HG02840 (cell line): ENCODE data around the gene FCRLB.
A peak's percentile ranks its signal among the peaks of the same experiment; 100 is the strongest.
"Not testable (repeated sequence)": the region's sequence is repeated elsewhere in the genome, so short reads cannot be mapped to it uniquely, and the experiment has no call there.

ENCODE experiments used
- ATAC-seq: cut with Tn5 transposase; IDR thresholded peaks from one replicate; pipeline ENCODE4 v1.9.1; 2021; ENCODE audit warnings: mild to moderate bottlenecking, moderate library complexity, moderate number of reproducible peaks; ENCODE audit not compliant: unreplicated experiment, low FRiP score

The FCRLB gene, protein sequence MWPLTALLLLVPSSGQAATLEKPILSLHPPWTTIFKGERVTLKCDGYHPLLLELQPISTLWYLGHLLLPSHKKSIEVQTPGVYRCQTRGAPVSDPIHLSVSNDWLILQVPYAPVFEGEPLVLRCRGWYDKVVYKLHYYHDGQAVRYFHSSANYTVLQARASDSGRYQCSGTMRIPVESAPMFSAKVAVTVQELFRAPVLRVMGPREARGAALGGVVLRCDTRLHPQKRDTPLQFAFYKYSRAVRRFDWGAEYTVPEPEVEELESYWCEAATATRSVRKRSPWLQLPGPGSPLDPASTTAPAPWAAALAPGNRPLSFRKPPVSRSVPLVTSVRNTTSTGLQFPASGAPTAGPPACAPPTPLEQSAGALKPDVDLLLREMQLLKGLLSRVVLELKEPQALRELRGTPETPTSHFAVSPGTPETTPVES

DNA sequence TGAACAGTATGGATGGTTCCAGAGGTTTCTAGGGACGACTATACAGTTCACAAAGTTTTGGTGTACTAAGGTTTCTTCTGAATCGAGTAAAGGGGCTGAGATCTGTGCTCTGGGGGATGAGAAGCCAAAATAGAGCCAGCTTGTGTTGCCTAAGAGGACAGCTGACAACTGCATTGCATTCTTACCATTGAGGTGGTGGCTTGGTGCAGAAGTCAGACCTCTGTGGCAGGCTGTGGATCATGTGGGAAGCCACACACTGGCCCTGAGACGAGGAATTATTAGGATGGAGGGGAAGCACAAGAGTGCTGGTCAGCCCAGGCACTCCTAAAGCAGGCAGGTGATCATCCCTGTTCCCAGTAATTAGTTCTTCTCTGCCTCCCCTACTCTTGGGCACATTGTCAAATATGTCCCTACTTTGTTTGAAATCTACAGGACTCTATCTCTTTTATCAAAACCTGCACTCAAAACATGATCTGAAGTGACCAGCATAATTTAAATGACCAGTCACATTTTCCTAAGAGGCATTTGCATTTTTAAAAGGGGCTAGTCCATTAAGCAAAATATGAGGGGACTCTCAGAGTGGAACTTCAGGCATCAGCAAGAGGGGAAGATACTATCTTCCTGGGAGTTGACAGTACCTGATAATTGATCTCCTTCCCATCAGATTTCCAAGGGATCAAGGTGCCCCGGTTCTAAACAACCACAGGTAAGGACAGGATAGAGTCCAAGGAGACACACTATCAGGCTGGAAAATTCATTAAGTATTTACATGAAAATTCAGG, at the start of gene FCRLB:
Gene FCRLB, plus strand, starts transcription at position 589 of the 782 bp plus-strand sequence. CDS start 1,129 bp downstream, outside the sequence.
- ATAC-seq, result no peak

DNA sequence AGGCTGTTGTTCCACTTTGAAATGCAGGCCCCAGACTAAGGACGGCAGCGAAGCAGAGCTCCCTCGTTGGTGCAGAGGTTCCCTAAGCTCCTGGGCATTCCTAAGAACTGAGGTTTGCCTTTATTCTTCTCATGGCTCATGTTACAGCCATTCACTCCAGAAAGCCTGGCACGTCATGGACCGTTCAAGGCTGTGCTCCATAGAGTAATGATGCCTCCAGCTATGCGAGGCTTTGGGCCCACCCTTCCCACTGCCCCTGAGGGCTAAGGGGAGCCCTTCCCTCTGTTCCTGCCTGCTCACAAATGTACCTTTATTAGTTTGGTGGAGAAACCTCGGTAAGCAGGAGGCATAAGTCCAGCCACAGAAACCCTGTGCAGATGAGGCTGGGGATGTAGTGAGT, 47.9 kb upstream of the FCRLB start:
- ATAC-seq, result not testable (repeated sequence)

DNA sequence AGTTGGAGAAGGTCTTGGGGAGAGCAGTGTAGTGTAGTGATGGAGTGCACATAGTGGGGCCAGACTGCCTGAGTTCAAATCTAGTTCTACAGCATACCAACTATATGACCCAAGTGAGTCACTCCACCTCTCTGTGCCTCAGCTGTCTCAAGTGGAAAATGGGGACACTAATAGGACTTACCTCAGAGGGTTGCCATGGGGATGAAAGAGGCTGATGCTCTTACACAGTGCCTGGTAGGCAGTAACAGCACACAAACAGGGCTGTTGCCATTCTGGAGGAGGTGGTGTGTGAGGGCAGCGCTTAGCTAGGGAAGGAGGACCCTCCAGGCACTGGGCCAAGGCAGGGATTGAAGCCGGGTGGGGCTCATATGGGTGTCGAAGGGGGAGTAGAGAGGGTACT, 46.9 kb upstream of the FCRLB start:
- not testable (repeated sequence) for ATAC-seq

DNA sequence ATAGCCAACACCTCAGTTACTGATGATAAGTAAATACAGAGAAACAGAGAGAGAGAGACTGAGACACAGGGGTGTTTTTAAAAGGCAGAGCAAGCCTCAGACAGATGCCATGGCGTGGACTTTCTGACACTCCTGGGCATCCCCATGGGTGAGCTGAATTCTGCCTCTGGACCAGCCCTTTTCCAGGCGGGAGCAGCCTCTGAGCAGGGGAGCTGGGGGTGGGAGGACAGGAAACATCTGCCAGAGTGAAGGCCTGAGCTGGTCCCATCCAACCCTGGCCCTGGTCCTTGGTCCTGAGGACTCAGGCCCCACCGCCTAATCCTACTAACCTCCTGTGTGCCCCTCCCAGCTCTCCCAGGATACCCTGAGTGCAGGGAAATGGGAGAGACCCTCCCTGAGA, 46.4 kb upstream of the FCRLB start:
- ATAC-seq, result not testable (repeated sequence)

DNA sequence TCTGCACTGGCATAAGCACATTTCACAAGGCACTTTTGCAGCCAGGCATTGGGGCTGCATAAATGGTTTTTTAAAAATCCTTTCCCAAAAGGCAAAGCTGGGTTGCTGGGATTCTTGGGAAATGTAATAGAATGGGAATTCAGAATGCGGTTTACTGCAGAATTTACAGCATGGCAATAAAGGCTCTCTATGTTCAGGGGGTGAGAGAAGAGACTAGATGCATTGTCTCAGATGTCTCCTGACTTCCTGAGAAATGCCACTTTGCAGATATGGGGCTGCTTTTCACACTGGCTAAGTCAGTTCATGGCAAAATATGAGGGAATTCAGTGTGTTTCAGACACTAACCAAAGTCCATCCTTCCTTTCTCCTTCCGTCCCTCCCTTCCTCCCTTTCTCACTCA, 44.9 kb upstream of the FCRLB start:
- ATAC-seq, result no peak

DNA sequence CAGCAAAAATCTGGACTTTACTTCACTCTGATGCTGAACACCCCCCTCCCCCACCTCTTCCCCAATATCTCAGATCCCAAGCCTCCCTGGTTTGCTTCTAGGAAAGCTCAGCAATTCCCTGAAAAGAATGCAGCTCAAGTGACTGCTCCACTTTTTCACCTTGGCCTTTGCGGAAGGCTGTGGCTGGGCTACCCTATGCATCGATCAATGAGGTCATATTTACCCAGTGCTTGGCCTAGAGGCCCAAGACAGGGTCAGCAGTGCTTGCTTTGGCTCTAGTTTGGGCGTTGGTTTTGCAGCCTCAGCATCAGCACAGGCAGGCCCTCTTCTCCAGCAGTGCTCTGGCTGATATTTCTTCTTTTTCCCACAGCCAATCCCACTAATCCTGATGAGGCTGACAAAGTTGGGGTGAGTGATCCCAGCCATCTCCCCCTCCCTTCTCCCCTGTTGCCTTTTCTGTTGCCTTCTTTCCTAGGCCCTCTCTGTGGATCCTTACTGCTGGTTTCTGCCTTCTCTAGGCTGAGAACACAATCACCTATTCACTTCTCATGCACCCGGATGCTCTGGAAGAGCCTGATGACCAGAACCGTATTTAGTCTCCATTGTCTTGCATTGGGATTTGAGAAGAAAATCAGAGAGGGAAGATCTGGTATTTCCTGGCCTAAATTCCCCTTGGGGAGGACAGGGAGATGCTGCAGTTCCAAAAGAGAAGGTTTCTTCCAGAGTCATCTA, 44.2 kb upstream of the FCRLB start:
- ATAC-seq, result no peak

DNA sequence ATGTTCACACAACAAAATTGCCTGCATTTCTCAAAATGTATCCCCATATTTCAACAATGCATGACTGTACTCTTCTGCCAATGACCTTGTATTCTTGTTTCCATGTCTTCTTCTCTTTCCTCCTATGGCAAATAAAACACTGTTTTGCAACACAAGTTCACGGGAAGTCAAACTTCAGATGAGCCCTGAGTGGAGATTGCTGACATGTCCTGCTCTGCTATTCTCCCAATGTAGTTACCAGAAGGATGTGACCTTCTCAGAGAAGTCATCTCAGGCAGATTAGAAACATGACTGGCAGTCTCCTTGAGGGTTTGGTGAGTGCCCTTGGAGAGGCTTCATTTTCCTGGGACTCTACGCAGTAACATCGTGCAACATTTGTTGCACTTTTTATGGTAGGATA, 42.8 kb upstream of the FCRLB start:
- ATAC-seq, result no peak

DNA sequence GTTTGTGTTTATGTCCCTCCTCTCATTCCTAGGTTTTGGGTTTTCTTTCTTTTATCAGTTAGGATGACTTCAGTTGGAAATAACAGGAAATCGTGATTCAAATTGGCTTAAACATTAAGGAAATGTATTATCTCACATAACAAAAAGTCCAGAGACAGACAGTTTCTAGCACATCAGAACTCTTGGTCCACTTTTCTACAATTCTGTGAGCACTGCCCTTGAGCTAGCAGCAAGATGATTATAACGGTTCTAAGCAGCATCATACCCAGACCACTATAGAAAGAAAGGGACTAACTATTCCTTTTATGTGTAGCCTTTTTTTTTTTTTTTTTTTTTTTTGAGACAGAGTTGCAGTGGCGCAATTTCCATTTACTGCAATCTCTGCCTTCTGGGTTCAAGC, 39.5 kb upstream of the FCRLB start:
- ATAC-seq, result no peak

DNA sequence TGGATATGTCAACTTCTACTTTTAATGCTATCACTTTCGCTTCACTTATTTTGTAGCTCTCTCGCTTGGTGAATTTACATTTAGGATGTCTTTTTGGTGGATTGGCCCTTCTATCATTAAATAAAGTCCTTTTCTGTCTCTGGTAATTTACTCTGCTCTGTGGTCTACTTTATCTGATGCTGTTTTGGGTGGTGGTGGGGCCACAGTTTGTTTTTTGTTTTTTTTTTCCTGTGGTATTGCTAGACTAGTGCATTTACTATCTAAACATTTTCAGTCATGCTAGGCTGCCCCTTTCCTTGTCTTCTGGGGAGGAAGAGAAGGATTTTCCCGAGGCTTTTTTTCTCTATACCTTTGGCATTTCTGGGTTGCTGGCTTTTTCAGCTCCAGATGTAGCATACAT, 32.4 kb upstream of the FCRLB start:
- ATAC-seq, result no peak

DNA sequence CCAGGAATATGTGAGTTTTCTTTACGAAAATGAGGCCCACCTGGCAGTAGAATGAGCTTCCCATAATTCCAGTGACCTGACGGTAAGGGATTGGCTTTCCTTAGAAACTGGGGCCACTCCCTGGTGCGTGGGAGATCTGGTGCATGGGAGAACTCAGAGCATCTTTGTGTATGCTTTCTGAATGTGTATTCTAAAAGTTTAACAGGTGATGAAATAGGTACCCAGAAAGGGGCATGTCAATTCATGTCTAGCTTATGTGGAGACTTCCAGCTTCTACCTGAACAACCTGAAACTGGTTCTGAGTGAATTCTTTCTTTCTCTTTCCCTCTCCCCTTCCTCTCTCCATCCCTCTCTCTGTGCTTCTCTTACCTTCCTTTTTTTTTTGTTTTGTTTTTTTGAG, 29.5 kb upstream of the FCRLB start:
- ATAC-seq, result no peak

DNA sequence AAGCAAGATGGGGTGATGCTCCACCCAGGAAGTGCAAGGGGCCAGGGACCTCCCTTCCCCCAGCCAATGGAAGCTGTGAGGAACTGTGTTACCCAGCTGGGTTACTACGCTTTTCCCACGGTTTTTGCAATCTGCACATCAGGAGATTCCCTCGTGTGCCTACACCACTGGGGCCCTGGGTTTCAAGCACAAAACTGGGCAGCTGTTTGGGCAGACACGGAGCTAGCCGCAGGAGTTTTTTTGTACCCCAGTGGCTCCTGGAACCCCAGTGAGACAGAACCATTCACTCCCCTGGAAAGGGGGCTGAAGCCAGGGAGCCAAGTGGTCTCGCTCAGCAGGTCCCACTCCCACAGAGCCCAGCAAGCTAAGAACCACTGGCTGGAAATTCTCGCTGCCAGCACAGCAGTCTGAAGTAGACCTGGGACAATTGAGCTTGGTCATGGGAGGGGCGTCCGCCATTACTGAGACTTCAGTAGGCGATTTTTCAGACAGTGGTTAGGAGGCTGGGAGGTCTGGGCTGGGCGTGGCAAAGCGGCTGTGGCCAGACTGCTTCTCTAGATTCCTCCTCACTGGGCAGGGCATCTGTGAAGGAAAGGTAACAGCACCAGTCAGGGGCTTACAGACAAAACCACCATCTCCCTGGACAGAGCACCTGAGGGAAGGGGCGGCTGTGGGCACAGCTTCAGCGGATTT, 28.2 kb upstream of the FCRLB start:
- ATAC-seq, result not testable (repeated sequence)

DNA sequence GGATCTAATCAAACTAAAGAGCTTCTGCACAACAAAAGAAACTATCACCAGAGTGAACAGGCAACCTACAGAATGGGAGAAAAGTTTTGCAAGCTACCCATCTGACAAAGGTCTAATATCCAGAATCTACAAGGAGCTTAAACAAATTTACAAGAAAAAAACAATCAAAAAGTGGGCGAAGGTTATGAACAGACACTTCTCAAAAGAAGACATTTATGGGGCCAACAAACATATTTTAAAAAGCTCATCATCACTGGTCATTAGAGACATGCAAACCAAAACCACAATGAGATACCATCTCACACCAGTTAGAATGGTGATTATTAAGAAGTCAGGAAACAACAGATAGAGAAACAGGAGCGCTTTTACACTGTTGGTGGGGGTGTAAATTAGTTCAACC, 23.0 kb upstream of the FCRLB start:
- not testable (repeated sequence) for ATAC-seq

DNA sequence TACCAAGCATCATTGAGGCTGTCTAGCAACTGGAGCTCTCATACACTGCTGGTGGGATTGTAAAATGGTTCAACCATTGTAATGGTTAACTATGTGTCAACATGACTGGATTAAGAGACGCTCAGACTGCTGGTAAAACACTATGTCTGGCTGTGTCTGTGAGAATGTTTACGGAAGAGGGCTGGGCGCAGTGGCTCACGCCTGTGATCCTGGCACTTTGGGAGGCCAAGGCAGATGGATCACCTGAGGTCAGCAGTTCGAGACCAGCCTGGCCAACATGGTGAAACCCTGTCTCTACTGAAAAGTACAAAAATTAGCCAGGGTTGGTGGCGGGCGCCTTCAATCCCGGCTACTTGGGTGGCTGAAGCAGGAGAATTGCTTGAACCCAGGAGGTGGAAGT, 19.1 kb upstream of the FCRLB start:
- ATAC-seq, result no peak

DNA sequence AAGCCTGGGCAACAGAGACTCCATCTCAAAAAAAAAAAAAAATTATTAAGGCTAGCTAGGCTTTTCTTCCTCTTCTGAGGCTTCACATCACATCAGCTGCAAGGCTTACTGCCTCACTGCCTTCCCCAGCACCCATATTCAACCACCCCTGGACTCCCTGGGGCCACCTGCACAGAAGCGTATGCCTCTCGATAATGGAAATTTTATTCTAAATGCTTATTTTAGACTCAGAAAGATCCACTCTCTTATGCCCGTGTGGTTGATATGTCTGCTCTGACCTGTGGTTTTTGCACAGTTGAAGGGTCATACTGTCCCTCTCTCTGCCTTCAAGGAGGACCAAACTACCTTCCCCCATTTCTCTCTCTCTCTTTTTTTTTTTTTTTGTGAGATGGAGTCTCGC, 15.8 kb upstream of the FCRLB start:
- ATAC-seq, result no peak

DNA sequence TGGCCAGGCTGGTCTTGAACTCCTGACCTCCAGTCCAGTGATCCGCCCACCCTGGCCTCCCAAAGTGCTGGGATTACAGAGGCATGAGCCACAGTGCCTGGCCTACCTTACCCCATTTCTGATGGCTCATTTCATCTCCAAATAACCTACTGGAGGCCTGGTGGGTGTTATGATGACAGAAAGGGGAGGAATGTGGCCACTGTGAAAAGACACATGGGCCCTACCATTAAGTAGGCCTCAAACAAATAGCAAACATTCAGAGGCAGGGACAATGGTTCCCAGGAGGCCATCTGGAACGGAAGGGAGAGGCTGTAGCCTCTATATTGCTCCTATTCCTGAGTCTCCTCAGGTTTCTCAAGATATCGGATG, 15.2 kb upstream of the FCRLB start:
- no peak for ATAC-seq

DNA sequence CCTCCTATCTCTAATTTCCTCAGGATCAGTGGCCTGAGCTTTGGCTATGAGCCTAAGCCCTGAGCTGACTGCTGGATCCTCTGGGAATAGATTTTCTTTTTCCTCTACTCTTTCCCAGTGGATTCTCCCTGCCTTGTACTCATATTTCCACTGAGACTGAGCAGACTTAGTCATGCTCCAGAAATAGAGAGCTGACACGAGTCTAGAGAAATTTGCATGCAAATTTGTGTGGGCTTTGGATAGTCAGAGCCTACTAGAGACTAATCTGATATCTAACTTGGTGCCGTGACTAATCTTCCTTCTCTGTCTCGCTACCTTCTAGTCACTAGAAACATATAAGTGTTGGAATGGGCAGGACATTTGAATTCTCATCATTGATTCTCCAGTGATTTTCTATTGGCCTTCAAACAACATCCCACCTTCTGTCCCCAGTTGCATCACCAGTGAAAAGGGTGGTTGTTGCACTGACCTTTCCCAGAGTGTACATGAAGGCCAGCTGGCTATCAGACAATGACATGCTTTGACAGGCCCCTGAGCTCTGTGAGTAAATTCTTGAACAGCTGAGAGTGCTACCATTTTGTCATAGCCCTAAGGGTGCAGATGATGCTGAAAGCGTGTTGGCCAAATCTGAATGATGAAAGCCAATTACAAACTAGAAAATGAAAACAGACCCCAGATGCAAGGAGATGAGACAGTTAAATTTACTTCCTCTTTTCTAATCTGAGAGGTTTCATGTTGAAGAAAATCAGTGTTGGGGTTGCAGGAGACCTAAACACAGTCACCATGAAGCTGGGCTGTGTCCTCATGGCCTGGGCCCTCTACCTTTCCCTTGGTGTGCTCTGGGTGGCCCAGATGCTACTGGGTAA, 14.6 kb upstream of the FCRLB start, which contains the start of gene FCRLA:
Gene FCRLA, plus strand, starts transcription at position 748 of the 866 bp plus-strand sequence. Its CDS starts 36 bp downstream, at position 784.
- ATAC-seq, result peak; percentile 53

DNA sequence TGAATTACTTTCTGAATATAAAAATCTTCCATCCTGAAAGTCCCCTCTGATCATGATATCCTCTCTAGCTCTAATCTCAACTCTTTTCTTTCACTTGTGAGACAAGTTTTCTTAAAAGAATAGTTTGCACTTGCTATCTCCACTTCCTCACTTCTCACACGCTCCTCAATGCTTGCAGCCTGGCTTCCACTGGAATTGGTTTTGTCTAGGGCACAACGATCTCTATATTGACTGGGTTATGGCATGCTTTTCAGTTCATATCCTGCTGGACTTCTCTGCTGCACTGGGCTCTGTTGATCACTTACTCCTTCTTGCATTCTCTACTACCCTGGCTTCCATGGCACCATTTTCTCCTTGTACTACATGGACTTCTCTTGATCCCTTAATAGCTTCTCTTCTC, 13.8 kb upstream of the FCRLB start:
- no peak for ATAC-seq

DNA sequence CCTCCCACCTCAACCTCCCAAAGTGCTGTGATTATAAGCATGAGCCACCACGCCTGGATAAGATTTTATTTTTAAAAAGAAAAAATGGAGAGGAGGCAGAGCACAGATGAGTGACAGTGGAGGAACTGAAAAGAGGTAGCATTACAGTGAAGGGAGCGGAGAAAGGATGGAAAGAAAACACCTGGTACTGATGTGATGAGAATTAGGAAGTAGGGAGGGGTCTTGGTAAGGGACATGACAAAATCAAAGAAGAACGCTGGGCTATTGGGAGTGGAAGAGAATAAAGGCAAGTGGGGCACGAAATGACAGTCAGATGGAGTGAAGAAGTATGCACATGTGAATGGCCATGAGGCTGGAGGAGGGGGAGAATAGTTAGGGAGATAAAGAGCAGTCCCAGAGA, 12.0 kb upstream of the FCRLB start:
- no peak for ATAC-seq

DNA sequence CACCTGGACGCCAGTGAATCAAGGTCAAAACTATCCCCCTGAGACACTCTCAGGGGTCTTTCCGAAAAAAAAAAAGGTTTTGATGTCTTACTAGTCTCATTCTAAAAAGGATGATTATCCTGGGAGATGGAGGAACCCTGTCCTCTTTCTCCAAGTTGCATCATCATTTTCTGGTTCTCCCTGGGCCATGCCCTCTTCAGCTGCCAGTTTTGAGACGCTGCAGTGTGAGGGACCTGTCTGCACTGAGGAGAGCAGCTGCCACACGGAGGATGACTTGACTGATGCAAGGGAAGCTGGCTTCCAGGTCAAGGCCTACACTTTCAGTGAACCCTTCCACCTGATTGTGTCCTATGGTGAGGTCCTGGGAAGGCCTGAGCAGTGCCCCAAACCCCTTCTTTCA, 10.8 kb upstream of the FCRLB start:
- no peak for ATAC-seq
